Colonic mucosa (tissue), 4 donors: ENCODE results near the gene NECTIN2. TPM values are rescaled to one million over a fixed set of nuclear protein-coding genes. Genes with fewer than 3 reads are reported as not detected.
"Not testable (repeated sequence)": the region's sequence is repeated elsewhere in the genome, so short reads cannot be mapped to it uniquely, and the experiment has no call there.

ENCODE experiments used
- DNase-seq: peaks from one replicate; pipeline ENCODE4 v3.0.0-alpha.2; 2020
- H3K27ac ChIP-seq: fragments of 200-600 bp; one replicate; pipeline ENCODE4 v1.8.0; 2021
- H3K27me3 ChIP-seq: fragments of 200-600 bp; one replicate; pipeline ENCODE4 v1.8.0; 2021
- H3K36me3 ChIP-seq: fragments of 200-600 bp; one replicate; pipeline ENCODE4 v1.8.0; 2021
- H3K4me1 ChIP-seq: fragments of 200-600 bp; one replicate; pipeline ENCODE4 v1.8.0; 2021; ENCODE audit warnings: mild to moderate bottlenecking
- H3K4me3 ChIP-seq: fragments of 200-600 bp; one replicate; pipeline ENCODE4 v1.8.0; 2021
- H3K9ac ChIP-seq, 2 donors: one replicate each; pipeline ENCODE4 v1.7.0; 2013; ENCODE audit warnings: control low read depth in 2 of 2, low read depth in 2 of 2, low read length in 2 of 2
- H3K9me3 ChIP-seq: fragments of 200-600 bp; one replicate; pipeline ENCODE4 v1.8.0; 2021
- intact Hi-C: fragments of 100-400 bp; cut with DNase I; formaldehyde crosslinking; loops from one replicate; pipeline ENCODE4 v1.14.1; 2022
- total RNA-seq, 2 donors: library from RNA; stranded (reverse); fragmentation: NEBNext Ultra II Directional in 1 of 2; extraction: Animal tissue kit (Norgen Biotek cat#: 25700) in 1 of 2; gene quantifications; one replicate each; pipeline ENCODE4 v1.2.1, GENCODE V29; 2021
- TF ChIP-seq, protein P1 (sequence below): fragments of 200-600 bp; IDR thresholded peaks from one replicate; pipeline ENCODE4 v1.8.0; 2022; ENCODE audit warnings: antibody characterized with exemption, mild to moderate bottlenecking
- donor health status: healthy.
- donor health status: DM: no; HTN: no; CAD: no.
- donor health status: DM: no; HTN: no; CAD: no.

The NECTIN2 gene
- total RNA-seq, 2 donors from 2014 or later, result 115 to 121 TPM

GRCh38 chr19:44882063-44882462, 36.0 kb downstream of the NECTIN2 start:
- H3K27ac ChIP-seq, result no peak overlapping the region
- H3K9me3 ChIP-seq, result no peaks in the 10 kb centered on the region
- no peaks in the 10 kb centered on the region for H3K36me3 ChIP-seq
- no peak for DNase-seq
- TF ChIP-seq, protein P1, sequence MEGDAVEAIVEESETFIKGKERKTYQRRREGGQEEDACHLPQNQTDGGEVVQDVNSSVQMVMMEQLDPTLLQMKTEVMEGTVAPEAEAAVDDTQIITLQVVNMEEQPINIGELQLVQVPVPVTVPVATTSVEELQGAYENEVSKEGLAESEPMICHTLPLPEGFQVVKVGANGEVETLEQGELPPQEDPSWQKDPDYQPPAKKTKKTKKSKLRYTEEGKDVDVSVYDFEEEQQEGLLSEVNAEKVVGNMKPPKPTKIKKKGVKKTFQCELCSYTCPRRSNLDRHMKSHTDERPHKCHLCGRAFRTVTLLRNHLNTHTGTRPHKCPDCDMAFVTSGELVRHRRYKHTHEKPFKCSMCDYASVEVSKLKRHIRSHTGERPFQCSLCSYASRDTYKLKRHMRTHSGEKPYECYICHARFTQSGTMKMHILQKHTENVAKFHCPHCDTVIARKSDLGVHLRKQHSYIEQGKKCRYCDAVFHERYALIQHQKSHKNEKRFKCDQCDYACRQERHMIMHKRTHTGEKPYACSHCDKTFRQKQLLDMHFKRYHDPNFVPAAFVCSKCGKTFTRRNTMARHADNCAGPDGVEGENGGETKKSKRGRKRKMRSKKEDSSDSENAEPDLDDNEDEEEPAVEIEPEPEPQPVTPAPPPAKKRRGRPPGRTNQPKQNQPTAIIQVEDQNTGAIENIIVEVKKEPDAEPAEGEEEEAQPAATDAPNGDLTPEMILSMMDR, result no peak
- no peak overlapping the region for H3K4me3 ChIP-seq
- intact Hi-C loops, result no loop called here
- no peaks in the 10 kb centered on the region for H3K27me3 ChIP-seq
- H3K9ac ChIP-seq, result no peak overlapping the region
- no peaks in the 10 kb centered on the region for H3K4me1 ChIP-seq

GRCh38 chr19:44882619-44883397, 36.7 kb downstream of the NECTIN2 start:
- H3K27me3 ChIP-seq, H3K9ac ChIP-seq, H3K4me1 ChIP-seq, DNase-seq, H3K36me3 ChIP-seq, intact Hi-C loops, H3K4me3 ChIP-seq, H3K27ac ChIP-seq, H3K9me3 ChIP-seq: not testable (repeated sequence)

- H3K36me3 ChIP-seq, result no peaks in the 10 kb centered on the region
- no peaks in the 10 kb centered on the region for H3K4me1 ChIP-seq
- no peak overlapping the region for H3K4me3 ChIP-seq
- no peaks in the 10 kb centered on the region for H3K9me3 ChIP-seq
- H3K9ac ChIP-seq, result no peak overlapping the region
- TF ChIP-seq, protein P1, result no peak
- DNase-seq, result no peak
- no peaks in the 10 kb centered on the region for H3K27me3 ChIP-seq
- intact Hi-C loops, result no loop called here
- H3K27ac ChIP-seq, result no peak overlapping the region
These were observed 37.8 kb downstream of the NECTIN2 start for GRCh38 chr19:44883922-44884321.

- Histone ChIP-seq H3K9me3 (no peaks in the 10 kb centered on the region), H3K4me3 (no peak overlapping the region), H3K27ac (no peak overlapping the region), H3K27me3 (no peaks in the 10 kb centered on the region), H3K36me3 (no peaks in the 10 kb centered on the region), H3K4me1 (peaks cover under 1% of the 10 kb centered on the region), H3K9ac (no peak overlapping the region)
- TF ChIP-seq, protein P1, result no peak
- intact Hi-C loops, result no loop called here
- DNase-seq, result no peak
These were observed 38.5 kb downstream of the NECTIN2 start for GRCh38 chr19:44884566-44884965.

GRCh38 chr19:44886141-44886540, 40.0 kb downstream of the NECTIN2 start:
- H3K27ac ChIP-seq, result no peak overlapping the region
- DNase-seq, result no peak
- TF ChIP-seq, protein P1, result no peak
- no peaks in the 10 kb centered on the region for H3K36me3 ChIP-seq
- intact Hi-C loops, result no loop called here
- no peak overlapping the region for H3K9ac ChIP-seq
- no peaks in the 10 kb centered on the region for H3K27me3 ChIP-seq
- H3K4me3 ChIP-seq, result no peak overlapping the region
- H3K9me3 ChIP-seq, result no peaks in the 10 kb centered on the region
- peaks cover 5% of the 10 kb centered on the region for H3K4me1 ChIP-seq

GRCh38 chr19:44887648-44888047, 41.6 kb downstream of the NECTIN2 start:
- peaks cover 11% of the 10 kb centered on the region for H3K4me1 ChIP-seq
- H3K9me3 ChIP-seq, result no peaks in the 10 kb centered on the region
- intact Hi-C loops, result no loop called here
- no peak for DNase-seq
- H3K27ac ChIP-seq, result no peak overlapping the region
- H3K27me3 ChIP-seq, result no peaks in the 10 kb centered on the region
- H3K9ac ChIP-seq, result no peak overlapping the region
- TF ChIP-seq, protein P1, result no peak
- no peaks in the 10 kb centered on the region for H3K36me3 ChIP-seq
- H3K4me3 ChIP-seq, result no peak overlapping the region

DNA sequence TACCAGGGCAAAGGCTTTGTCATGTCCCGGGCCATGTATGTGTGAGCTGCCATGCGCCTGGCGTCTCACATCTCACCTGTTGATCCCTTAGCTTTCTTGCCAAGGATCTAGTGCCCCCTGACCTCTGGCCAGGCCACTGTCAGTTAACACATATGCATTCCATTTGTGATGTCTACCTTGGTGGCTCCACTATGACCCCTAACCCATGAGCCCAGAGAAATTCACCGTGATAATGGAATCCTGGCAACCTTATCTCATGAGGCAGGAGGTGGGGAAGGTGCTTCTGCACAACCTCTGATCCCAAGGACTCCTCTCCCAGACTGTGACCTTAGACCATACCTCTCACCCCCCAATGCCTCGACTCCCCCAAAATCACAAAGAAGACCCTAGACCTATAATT, 42.2 kb downstream of the NECTIN2 start:
- H3K9me3 ChIP-seq, H3K36me3 ChIP-seq, H3K27ac ChIP-seq, H3K4me3 ChIP-seq, H3K9ac ChIP-seq, intact Hi-C loops, DNase-seq, H3K27me3 ChIP-seq: not testable (repeated sequence)
- H3K4me1 ChIP-seq, result peaks cover 11% of the 10 kb centered on the region
